HG03139 (cell line): ENCODE measurements around the gene OR10W1.
A peak's percentile ranks its signal among the peaks of the same experiment; 100 is the strongest.

Experiments
- ATAC-seq: cut with Tn5 transposase; IDR thresholded peaks from one replicate; pipeline ENCODE4 v1.9.1; 2021; ENCODE audit not compliant: unreplicated experiment

Gene OR10W1, protein sequence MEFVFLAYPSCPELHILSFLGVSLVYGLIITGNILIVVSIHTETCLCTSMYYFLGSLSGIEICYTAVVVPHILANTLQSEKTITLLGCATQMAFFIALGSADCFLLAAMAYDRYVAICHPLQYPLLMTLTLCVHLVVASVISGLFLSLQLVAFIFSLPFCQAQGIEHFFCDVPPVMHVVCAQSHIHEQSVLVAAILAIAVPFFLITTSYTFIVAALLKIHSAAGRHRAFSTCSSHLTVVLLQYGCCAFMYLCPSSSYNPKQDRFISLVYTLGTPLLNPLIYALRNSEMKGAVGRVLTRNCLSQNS

GRCh38 chr11:58268142-58268541, at the start of gene OR10W1:
TSS of gene OR10W1 (minus strand) at chr11:58268260. CDS start at chr11:58267858, 402 bp downstream.
- no peak for ATAC-seq

- no peak for ATAC-seq
These were observed 48.1 kb upstream of the OR10W1 start for GRCh38 chr11:58316142-58316541.

GRCh38 chr11:58301576-58301975, 33.5 kb upstream of the OR10W1 start:
- no peak for ATAC-seq

GRCh38 chr11:58292017-58292416, 24.0 kb upstream of the OR10W1 start:
- no peak for ATAC-seq

- no peak for ATAC-seq
These were observed 21.2 kb upstream of the OR10W1 start for GRCh38 chr11:58289266-58289665.

DNA sequence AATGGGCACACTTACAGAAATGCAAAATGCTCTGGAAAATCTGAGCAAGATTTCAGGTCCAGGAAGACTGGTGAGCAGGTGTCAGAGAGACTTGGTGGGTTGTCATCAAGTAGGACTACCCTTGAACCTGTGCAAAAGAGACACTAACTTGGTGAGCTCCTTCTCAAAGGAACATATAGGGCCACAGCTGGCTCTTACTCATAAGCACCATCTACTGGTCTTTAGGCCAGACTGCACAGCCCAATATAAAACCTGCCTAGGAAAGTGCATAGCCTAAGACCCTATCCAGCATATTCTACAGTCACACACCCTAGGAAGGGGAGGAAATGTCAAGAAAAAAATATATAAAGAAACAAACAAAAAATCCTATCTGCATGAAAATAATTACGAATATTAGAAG, 18.2 kb upstream of the OR10W1 start:
- peak; percentile 81 for ATAC-seq

GRCh38 chr11:58285483-58286040, 17.5 kb upstream of the OR10W1 start:
- no peak for ATAC-seq

GRCh38 chr11:58276151-58276550, 8.1 kb upstream of the OR10W1 start:
- ATAC-seq = no peak

- no peak for ATAC-seq
These were observed 6.9 kb upstream of the OR10W1 start for GRCh38 chr11:58275002-58275401.

- no peak for ATAC-seq
These were observed 8.1 kb downstream of the OR10W1 start for GRCh38 chr11:58259983-58260382.

DNA sequence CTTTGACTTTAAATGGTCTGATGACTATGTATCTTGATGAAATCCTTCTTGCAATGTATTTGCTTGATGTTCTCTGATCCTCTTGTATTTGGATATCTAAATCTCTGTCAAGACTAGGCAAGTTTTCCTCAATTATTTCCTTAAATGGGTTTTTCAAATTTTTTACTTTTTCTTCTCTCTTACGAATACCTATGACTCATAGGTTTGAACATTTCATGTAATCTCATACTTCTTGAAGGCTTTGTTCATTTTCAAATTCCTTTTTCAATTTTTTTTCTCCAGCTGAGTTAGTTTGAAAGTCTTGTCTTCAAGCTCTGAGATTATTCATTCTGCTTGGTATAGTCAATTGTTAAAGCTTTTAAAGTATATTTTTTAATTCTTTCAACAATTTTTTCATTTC, 13.1 kb downstream of the OR10W1 start:
- no peak for ATAC-seq

DNA sequence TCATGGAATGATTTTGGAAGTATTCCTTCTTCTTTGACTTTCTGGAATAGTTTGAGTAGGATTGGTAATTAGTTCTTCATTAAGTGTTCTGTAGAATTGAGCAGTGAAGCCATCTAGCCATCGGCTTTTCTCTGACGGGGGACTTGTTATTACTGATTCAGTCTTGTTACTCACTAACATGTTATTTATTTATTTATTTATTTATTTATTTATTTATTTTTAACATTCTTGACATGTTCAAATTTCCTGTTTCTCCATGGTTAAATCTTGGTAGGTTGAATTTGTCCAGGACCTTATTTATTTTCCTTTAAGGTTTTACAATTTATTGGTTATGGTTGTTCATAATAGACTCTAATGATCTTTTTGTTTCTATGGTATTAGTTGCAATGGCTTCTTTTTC, 24.1 kb downstream of the OR10W1 start:
- no peak for ATAC-seq

DNA sequence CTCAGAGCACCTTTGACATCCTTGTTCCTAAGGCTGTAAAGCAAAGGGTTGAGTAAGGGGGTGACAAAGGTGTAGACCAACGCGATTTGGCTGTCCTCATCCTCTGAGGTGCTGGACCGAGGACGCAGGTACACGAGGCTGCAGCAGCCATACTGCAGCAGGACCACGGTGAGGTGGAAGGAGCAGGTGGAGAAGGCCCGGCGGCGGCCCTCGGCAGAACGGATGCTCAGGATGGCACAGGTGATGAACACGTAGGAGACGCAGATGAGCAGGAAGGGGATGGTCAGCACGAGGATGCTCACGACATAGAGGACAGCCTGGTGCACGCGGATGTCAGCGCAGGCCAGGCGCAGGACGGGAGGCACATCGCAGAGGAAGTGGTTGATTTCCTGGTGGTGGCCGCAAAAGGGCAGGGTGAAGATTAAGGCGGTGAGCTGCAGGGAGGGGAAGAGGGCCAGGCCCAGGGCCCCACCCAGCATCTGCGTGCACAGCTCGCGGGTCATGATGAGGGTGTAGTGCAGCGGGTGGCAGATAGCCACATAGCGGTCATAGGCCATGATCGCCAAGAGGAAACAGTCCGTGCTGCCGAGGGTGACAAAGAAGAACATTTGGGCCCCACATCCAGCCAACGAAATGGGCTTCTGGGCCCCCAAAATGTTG, 40.0 kb downstream of the OR10W1 start:
- ATAC-seq = no peak

GRCh38 chr11:58222721-58223120, 45.3 kb downstream of the OR10W1 start:
- no peak for ATAC-seq
